GM12801 (cell line): ENCODE data around the gene ADCK1.

Experiments used
- TF ChIP-seq, protein P1 (sequence below): IDR thresholded peaks from one replicate; pipeline ENCODE4 v1.5.1; 2011; ENCODE audit warnings: control low read depth; ENCODE audit not compliant: insufficient read length; ENCODE audit errors: extremely low read depth

ADCK1 gene

DNA sequence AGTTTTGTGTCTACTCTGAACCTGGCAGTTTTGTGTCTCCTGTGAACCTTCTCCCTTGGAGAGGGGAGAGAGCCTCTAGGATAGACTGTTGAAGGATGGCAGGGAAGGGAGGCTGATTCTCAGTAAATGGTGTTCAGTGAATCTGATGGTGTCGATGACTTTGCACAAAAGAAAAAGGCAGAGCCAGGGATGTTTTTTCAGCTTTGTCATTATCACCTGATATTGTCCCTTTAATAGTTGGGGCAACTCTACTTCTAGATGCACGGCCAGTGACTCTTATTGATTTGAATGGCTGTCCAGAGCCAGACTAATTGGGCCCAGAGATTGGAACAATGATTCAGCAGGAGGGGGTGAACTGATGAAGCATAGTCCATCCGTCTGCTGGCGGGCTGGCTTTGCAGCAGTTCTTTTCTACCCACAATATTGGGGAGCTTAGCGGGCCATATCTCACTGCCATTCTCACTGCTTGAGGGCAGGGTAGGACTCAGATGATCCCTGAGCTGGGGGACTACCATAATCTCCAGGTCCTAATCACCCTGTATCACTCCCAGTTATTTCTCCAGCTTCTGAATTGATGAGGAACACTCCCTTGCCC is 93.1 kb downstream of the ADCK1 start:
- TF ChIP-seq, protein P1, sequence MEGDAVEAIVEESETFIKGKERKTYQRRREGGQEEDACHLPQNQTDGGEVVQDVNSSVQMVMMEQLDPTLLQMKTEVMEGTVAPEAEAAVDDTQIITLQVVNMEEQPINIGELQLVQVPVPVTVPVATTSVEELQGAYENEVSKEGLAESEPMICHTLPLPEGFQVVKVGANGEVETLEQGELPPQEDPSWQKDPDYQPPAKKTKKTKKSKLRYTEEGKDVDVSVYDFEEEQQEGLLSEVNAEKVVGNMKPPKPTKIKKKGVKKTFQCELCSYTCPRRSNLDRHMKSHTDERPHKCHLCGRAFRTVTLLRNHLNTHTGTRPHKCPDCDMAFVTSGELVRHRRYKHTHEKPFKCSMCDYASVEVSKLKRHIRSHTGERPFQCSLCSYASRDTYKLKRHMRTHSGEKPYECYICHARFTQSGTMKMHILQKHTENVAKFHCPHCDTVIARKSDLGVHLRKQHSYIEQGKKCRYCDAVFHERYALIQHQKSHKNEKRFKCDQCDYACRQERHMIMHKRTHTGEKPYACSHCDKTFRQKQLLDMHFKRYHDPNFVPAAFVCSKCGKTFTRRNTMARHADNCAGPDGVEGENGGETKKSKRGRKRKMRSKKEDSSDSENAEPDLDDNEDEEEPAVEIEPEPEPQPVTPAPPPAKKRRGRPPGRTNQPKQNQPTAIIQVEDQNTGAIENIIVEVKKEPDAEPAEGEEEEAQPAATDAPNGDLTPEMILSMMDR: no peak

DNA sequence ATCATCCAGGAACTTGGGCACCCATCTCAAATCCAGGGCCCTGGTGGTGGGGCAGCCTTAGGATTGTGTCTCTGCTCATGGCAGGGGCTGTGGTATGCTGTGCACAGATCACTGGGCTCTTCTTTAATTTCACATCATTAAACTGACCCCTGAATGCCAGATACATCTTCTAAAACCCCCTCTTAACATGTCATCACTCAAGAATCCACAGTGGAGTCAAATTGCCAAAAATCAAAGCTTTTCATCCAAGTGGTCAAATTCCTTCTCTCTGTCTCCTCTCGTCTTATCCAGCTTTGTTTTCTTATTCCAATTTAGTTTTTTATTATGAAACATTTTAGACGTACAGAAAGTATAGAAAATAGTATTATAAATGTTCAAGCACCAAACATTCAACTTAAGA is 97.5 kb downstream of the ADCK1 start:
- TF ChIP-seq, protein P1: no peak

DNA sequence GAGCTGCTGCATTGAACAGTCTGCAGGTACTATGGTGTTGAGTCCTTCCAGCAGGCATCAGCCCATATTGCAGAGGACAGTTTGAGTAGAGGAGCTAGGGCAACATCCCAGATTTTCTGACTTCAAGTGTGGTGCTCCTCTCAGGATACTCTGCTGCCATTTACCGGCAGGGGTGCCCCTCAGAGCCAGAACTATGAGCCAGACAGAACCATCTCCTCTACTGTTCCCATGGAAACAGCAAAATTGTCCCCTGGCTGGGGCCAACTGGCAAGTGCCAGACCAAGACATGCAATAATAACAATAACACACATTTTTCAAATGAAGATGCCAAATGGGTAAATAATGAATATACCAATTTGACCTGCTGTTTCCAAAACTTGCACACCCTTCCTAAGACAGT is 102.9 kb downstream of the ADCK1 start:
- TF ChIP-seq, protein P1: no peak

DNA sequence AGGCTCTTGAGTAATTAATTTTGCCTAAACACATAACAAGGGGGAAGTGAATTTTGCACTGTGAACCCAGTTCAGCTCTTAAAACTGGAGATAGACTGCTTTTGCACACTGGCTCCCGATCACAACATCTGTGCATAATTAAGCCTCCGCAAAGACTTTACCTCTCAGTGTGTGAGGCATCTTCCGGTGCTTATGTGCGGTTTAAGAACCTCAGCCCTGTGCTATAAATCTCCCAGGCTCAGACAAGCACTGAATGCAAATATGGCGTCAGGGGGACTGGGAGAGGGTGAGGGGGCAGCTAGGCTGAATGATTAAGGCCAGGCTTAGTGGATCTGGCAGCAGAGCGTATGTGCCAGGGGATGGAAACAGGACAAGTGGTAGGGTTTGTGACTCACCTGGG is 103.3 kb downstream of the ADCK1 start:
- TF ChIP-seq, protein P1: no peak

DNA sequence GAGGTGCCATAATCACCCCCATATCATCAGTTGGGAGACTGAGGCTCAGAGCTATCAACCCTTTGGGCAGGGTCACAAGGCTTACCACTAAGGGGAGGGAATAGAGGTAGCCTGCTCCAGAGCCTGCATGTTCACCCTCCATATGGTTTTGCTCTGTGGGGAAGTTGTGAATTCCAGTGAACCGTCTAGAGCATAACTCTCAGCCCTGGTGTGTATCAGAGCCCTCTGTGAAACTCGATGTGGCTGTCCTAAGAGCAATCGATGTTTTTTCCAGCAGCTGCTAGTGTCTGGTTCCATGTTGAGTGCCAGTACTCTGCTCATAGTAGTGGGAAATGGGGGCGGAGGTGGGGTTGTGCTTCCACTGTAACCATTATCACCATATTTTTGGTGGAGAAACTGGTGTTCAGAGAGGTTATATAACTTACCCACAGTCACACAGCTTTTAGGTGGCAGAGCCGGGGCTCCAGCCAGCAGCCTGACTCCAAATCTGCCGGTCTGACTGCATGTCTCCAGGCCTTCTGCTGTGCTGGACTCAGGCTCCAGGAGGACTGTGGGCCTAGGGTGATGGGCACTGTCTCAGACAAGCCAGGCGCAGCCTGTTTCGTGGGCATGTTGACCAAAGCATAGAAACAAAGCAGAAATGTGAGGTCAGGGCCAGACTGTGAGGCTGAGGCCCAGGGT is 104.2 kb downstream of the ADCK1 start:
- TF ChIP-seq, protein P1: no peak

DNA sequence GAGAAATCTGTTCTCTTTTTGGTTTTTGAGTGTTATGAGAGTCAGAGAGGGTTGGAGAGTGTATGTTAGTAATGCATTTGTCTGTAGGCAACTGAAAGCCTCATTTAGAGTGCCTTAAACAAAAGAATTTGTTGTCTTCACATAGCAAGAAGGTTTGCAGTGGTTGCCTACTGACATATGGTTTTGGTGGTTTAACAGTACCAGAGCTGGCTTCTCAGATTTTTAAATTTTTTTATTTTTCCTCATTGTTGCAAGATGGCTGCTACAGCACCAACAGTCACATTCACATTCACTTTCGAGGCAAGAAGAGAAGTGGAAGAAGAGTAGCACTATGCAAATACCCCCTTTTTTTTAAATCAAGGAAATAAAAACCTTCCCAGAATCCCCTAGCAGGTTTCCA is 106.5 kb downstream of the ADCK1 start:
- TF ChIP-seq, protein P1: no peak

DNA sequence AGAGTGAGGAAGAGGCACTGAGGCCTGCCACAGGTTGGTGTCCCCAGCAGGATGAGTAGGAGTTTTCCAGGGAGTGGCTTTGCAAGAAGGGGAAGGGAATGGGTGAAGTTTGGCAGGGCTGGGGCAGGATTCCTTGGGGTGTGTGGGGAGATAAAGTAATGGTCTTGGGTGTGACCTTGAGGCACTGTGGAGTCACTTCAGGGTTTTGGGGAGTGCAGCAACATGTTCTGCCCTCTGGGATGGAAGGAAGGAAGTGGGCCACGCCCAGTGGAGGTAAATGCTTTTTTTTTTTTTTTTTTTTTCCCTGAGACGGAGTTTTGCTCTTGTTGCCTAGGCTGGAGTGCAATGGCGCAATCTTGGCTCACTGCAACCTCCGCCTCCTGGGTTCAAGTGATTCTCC is 108.9 kb downstream of the ADCK1 start:
- TF ChIP-seq, protein P1: no peak
